Body of pancreas (tissue), 4 donors: ENCODE data around the gene RBM19.

Experiments used
- CTCF ChIP-seq, 7 experiments: fragments of 450-650 bp in 4 of 7; fragments of 200-600 bp in 3 of 7; sonication (generic) in 3 of 7; IDR thresholded peaks; one replicate each; pipeline ENCODE4 v1.5.1; 2016 to 2019; ENCODE audit warnings: antibody characterized with exemption in 7 of 7
- POLR2A ChIP-seq, 3 donors: fragments of 450-650 bp; IDR thresholded peaks; one replicate each; pipeline ENCODE4 v1.6.1; 2016; ENCODE audit warnings: antibody characterized with exemption in 3 of 3, mild to moderate bottlenecking in 2 of 3

- no peak for TF ChIP-seq CTCF (IDR thresholded peaks at IDR 0.05)
- no peak for TF ChIP-seq POLR2A (IDR thresholded peaks at IDR 0.05)
Observed at GRCh38 chr12:113907446-113908180, 58.5 kb downstream of the RBM19 start.
